SU-DHL-6 (cell line): ENCODE results near the gene MARK2.

ENCODE experiments used
- H2AFZ ChIP-seq: fragments of 200-600 bp; sonication (generic); 2 replicates; pipeline ENCODE4 v1.6.1; 2014; ENCODE audit warnings: low read depth, mild to moderate bottlenecking, moderate library complexity, mixed read lengths, antibody characterized with exemption, low read length; ENCODE audit not compliant: severe bottlenecking
- H3F3A ChIP-seq: fragments of 200-600 bp; shearing (Covaris generic); 2 replicates; pipeline ENCODE4 v1.6.0; 2016; ENCODE audit warnings: antibody characterized with exemption, mild to moderate bottlenecking; ENCODE audit not compliant: insufficient read depth
- H3K27ac ChIP-seq: fragments of 200-600 bp; sonication (generic); 2 replicates; pipeline ENCODE4 v1.5.1; 2016; ENCODE audit warnings: low read depth, mild to moderate bottlenecking, low read length, moderate library complexity, mixed read lengths
- H3K27me3 ChIP-seq: fragments of 200-600 bp; sonication (generic), shearing (Covaris generic); 2 replicates; pipeline ENCODE4 v1.6.0; 2014; ENCODE audit warnings: mild to moderate bottlenecking, low read length
- H3K36me3 ChIP-seq: fragments of 200-600 bp; sonication (generic); 2 replicates; pipeline ENCODE4 v1.6.1; 2014; ENCODE audit warnings: mild to moderate bottlenecking, low read length, mixed read lengths
- H3K4me2 ChIP-seq: fragments of 300-600, 200-600 bp; shearing (Covaris generic), sonication (generic); 2 replicates; pipeline ENCODE4 v1.6.0; 2014; ENCODE audit warnings: low read length, low read depth, mild to moderate bottlenecking; ENCODE audit not compliant: poor library complexity, severe bottlenecking
- H3K4me3 ChIP-seq: fragments of 200-600 bp; sonication (generic); 2 replicates; pipeline ENCODE4 v1.5.1; 2014; ENCODE audit warnings: antibody characterized with exemption, low read length, mild to moderate bottlenecking, mixed read lengths; ENCODE audit not compliant: insufficient read depth, poor library complexity, severe bottlenecking
- H3K79me2 ChIP-seq: fragments of 200-600 bp; sonication (generic); 2 replicates; pipeline ENCODE4 v1.6.1; 2014; ENCODE audit warnings: mild to moderate bottlenecking, low read length, moderate library complexity; ENCODE audit not compliant: insufficient read depth
- H3K9ac ChIP-seq: fragments of 200-600 bp; sonication (generic); 2 replicates; pipeline ENCODE4 v1.7.0; 2014; ENCODE audit warnings: mild to moderate bottlenecking, low read length
- H3K9me2 ChIP-seq: fragments of 200-600 bp; sonication (generic); replicated peaks from 2 replicates; pipeline ENCODE4 v1.6.1; 2014; ENCODE audit warnings: low read length; ENCODE audit not compliant: insufficient read depth
- H3K9me3 ChIP-seq: fragments of 200-600 bp; sonication (generic); 2 replicates; pipeline ENCODE4 v1.6.1; 2014; ENCODE audit warnings: low read length, mixed read lengths; ENCODE audit not compliant: insufficient read depth
- H4K20me1 ChIP-seq: fragments of 200-600 bp; sonication (generic); 2 replicates; pipeline ENCODE4 v1.6.1; 2014; ENCODE audit warnings: low read depth, mild to moderate bottlenecking, antibody characterized with exemption, low read length, moderate library complexity, mixed read lengths
- EZH2phosphoT487 ChIP-seq: fragments of 200-600 bp; sonication (generic), shearing (Covaris generic); conservative IDR thresholded peaks from 2 replicates; pipeline ENCODE4 v1.6.1; 2018; ENCODE audit warnings: mild to moderate bottlenecking, antibody characterized with exemption, low read length, moderate library complexity, mixed read lengths
- TF ChIP-seq, protein P1 (sequence below): fragments of 200-600 bp; sonication (generic); IDR thresholded peaks from one replicate; pipeline ENCODE4 v1.5.1; 2017; ENCODE audit warnings: antibody characterized with exemption, mild to moderate bottlenecking, low read length, moderate library complexity; ENCODE audit not compliant: insufficient read depth, poor library complexity, severe bottlenecking

Gene MARK2

GRCh38 chr11:63851364-63851763 is 12.5 kb downstream of the MARK2 start:
- Histone ChIP-seq H2AFZ (no peak overlapping the region), H3K27ac (no peak overlapping the region), H4K20me1 (0 out of 2 replicates have a peak, but pooled peaks cover 4% of the 10 kb centered on the region), H3K27me3 (no peaks in the 10 kb centered on the region), H3K36me3 (peaks cover 4% of the 10 kb centered on the region; the same call in 1 of the 2 replicates), H3F3A (peaks cover 15% of the 10 kb centered on the region), H3K79me2 (peaks cover 85% of the 10 kb centered on the region), H3K4me3 (no peak overlapping the region), H3K9me3 (no peaks in the 10 kb centered on the region), H3K4me2 (no peak overlapping the region), H3K9ac (no peak overlapping the region), H3K9me2 (no peaks in the 10 kb centered on the region)
- TF ChIP-seq, protein P1, sequence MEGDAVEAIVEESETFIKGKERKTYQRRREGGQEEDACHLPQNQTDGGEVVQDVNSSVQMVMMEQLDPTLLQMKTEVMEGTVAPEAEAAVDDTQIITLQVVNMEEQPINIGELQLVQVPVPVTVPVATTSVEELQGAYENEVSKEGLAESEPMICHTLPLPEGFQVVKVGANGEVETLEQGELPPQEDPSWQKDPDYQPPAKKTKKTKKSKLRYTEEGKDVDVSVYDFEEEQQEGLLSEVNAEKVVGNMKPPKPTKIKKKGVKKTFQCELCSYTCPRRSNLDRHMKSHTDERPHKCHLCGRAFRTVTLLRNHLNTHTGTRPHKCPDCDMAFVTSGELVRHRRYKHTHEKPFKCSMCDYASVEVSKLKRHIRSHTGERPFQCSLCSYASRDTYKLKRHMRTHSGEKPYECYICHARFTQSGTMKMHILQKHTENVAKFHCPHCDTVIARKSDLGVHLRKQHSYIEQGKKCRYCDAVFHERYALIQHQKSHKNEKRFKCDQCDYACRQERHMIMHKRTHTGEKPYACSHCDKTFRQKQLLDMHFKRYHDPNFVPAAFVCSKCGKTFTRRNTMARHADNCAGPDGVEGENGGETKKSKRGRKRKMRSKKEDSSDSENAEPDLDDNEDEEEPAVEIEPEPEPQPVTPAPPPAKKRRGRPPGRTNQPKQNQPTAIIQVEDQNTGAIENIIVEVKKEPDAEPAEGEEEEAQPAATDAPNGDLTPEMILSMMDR, result no peak
- no peak for TF ChIP-seq EZH2phosphoT487

DNA sequence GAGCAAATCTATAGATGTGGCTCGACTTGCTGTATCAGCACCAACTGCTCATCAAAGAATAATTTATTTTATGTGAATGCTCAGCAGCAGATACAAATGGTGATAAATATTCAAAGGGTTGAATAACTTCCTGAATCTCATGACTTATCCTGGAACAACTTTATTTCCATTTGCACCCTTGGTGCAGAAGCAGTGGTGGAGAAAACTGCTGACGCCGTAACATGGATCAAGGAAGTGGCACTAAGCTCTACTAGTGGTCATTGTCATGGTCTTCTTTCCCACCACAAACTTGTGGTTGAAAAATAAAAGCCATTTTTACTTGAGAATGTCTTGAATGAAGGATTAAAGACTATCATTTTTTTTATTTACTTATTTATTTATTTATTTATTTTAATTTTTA is 14.6 kb downstream of the MARK2 start:
- Histone ChIP-seq H3K27ac (no peak overlapping the region), H3K36me3 (peaks cover 4% of the 10 kb centered on the region; the same call in 1 of the 2 replicates), H3K4me2 (no peak overlapping the region)

GRCh38 chr11:63854696-63855095 is 15.8 kb downstream of the MARK2 start:
- H3F3A ChIP-seq, result peaks cover 15% of the 10 kb centered on the region
- no peak overlapping the region for H3K4me2 ChIP-seq
- H3K79me2 ChIP-seq, result peaks cover 88% of the 10 kb centered on the region
- TF ChIP-seq EZH2phosphoT487, result no peak
- TF ChIP-seq, protein P1, result no peak
- H3K9ac ChIP-seq, result no peak overlapping the region
- H3K9me3 ChIP-seq, result no peaks in the 10 kb centered on the region
- peaks cover 3% of the 10 kb centered on the region; the same call in 1 of the 2 replicates for H4K20me1 ChIP-seq
- no peaks in the 10 kb centered on the region for H3K9me2 ChIP-seq
- no peak overlapping the region for H3K4me3 ChIP-seq
- H3K36me3 ChIP-seq, result peaks cover 4% of the 10 kb centered on the region; the same call in 1 of the 2 replicates
- H3K27me3 ChIP-seq, result no peaks in the 10 kb centered on the region
- H2AFZ ChIP-seq, result no peak overlapping the region
- no peak overlapping the region for H3K27ac ChIP-seq

More for the DNA sequence above, 14.6 kb downstream of the MARK2 start:
- peaks cover 87% of the 10 kb centered on the region for H3K79me2 ChIP-seq
- H3K9ac ChIP-seq, result no peak overlapping the region
- peaks cover 15% of the 10 kb centered on the region for H3F3A ChIP-seq
- no peaks in the 10 kb centered on the region for H3K27me3 ChIP-seq
- no peak for TF ChIP-seq EZH2phosphoT487
- TF ChIP-seq, protein P1, result no peak
- no peak overlapping the region for H3K4me3 ChIP-seq
- H3K9me2 ChIP-seq, result no peaks in the 10 kb centered on the region
- H3K9me3 ChIP-seq, result no peaks in the 10 kb centered on the region
- H4K20me1 ChIP-seq, result 0 out of 2 replicates have a peak, but pooled peaks cover 4% of the 10 kb centered on the region
- no peak overlapping the region for H2AFZ ChIP-seq
